HG03521 (cell line): Measurements from ENCODE around the gene MRPS35.
A peak's percentile ranks its signal among the peaks of the same experiment; 100 is the strongest.

Experiments
- ATAC-seq: cut with Tn5 transposase; IDR thresholded peaks from one replicate; pipeline ENCODE4 v1.9.1; 2021; ENCODE audit warnings: mild to moderate bottlenecking, moderate library complexity; ENCODE audit not compliant: unreplicated experiment

MRPS35 gene

DNA sequence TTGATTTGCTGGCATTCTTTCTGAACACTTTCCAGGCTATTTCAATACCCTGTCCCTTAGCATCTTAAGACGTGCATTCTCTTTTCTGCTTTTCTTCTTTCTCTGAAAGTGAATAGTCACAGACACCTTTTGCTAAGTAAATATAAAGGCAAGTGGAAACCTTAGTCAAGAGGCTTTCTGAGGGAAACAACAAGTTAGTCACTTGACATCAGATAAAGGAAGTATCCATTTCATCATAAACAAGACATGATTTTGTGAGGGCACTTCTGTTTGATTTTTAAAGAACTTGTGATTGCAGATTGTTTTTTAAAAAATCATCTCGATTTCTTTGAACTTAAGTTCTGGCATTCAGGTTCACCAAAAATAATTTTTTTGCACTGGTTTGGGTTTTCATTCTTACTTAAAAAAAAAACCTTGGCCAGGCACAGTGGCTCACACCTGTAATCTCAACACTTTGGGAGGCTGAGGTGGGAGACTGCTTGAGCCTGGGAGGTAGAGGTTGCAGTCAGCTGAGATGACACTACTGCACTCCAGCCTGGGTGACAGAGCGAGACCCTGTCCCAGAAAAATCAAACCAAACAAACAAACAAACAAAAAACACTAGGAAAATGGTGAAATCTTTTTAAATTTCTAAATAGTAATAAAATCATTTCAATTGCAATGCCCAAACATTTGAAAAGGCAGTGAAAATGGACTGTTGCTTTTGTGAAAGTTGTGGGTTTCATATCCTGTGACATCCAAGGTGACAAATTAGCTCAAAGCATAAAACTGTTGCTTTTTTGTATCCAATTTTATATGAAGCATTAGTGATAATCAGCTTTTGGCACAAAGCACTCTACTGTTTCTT, 61.1 kb downstream of the MRPS35 start:
- no peak for ATAC-seq

GRCh38 chr12:27772328-27773049, 61.9 kb downstream of the MRPS35 start:
- no peak for ATAC-seq

DNA sequence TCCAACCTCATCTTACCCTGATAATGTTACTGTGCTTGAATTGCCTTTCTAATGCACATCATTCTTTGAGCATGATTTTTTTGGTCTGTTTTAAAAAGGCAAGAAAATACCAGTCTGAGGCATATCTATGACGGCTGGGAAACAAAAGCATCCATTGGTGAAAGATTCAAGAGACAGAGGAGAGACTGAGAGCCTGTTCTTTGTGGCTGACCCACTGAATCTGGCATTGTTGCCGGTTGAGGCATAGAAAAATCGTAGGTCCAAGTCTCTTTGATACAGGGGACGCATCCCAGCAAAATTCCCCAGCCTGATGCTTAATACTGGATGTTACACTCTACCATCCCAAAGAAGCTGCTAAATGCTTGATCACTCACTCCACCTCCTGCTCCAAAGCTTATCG, 66.5 kb downstream of the MRPS35 start:
- no peak for ATAC-seq

GRCh38 chr12:27778206-27778605, 67.6 kb downstream of the MRPS35 start:
- no peak for ATAC-seq

GRCh38 chr12:27779416-27779919, 68.8 kb downstream of the MRPS35 start:
- peak; percentile 42 for ATAC-seq

GRCh38 chr12:27779920-27780611, 69.4 kb downstream of the MRPS35 start, which contains the start of the genes KLHL42 and MANSC4:
KLHL42 (plus strand) TSS chr12:27780233; CDS start chr12:27780331, 98 bp downstream.
MANSC4 (minus strand) TSS chr12:27780236; CDS start chr12:27771276, 8,960 bp downstream.
- peak; percentile 82 for ATAC-seq

GRCh38 chr12:27780612-27781408, 70.2 kb downstream of the MRPS35 start:
- peak; percentile 17 for ATAC-seq

- ATAC-seq = no peak
Observed at GRCh38 chr12:27781680-27782079, 71.0 kb downstream of the MRPS35 start.

DNA sequence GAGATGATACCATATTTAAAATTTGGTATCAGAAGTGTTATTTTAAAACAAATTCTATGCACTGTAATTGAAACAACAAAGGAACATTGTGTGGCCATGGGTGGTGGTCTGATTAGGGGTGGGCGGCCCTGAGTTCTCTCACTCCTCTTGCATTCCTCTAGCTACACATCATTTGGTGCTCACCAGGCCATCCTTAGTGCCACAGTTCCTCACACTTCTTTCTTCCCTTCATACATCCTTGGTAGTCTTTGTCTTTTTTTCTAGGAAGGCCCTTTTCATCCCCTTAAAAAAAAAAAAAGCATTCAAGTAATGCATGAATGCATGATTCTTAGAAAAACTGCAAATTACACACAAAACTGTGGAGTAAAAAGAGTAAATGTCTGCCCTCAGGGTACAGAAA, 71.8 kb downstream of the MRPS35 start:
- ATAC-seq = no peak

GRCh38 chr12:27785882-27786570, 75.4 kb downstream of the MRPS35 start:
- ATAC-seq = no peak

DNA sequence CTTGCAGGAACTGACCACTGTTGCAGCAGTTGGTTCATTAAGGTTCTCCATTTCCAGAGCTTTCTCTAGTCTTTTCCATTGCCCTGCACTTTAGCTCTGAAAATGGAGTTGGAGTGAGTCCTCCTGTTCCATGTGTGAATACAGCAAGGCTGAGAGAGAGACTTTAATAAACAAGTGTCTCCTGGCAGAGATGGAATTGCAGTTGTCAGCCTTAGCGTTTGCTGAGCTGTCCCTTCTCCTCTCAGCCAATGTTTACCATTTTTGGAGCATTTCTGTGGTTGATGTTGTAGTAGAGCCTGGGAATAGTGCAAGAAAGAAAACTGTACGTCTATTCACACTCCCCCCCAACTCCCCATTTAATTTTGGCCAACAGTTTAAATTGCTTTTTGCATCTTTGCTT, 76.9 kb downstream of the MRPS35 start:
- no peak for ATAC-seq

DNA sequence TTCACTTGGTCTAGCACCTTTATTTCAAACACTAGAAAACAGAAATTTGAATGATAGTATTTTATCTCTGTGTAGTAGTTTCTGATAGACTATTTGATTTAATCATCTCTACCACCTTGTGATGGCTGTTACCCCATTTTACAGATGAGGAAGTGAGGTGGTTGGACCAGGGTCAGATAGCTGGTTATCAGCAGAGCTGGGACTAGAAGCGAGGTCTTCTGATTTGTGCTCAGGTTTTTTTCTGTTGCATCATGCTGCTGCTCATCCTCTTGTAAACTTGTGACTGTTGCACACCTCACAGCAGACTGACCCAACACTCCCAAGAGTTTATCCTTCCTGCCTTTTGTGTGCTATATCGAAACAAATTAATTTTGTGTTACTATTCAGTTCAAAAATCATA, 79.5 kb downstream of the MRPS35 start:
- no peak for ATAC-seq

- ATAC-seq = no peak
Observed at GRCh38 chr12:27794818-27795584, 84.4 kb downstream of the MRPS35 start.

DNA sequence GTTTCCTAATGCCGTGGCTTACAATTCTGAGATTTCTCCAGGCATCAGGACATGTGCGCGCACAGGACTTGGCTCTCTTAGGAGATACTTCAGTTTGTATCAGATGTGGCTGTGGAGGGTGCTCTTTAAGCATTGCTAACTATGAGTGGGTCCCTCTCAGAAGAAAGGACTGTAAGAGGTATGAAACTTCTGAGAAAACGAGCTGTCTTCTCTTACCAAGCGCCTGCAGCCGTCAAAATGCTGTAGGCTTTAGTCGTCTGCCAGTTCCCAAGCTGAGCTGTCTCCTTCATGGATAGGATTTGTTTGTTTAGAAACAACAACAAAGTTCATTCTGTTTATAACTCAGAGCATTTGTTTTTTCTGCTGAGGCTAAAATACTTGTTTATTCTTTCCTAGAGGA, 85.5 kb downstream of the MRPS35 start:
- no peak for ATAC-seq

DNA sequence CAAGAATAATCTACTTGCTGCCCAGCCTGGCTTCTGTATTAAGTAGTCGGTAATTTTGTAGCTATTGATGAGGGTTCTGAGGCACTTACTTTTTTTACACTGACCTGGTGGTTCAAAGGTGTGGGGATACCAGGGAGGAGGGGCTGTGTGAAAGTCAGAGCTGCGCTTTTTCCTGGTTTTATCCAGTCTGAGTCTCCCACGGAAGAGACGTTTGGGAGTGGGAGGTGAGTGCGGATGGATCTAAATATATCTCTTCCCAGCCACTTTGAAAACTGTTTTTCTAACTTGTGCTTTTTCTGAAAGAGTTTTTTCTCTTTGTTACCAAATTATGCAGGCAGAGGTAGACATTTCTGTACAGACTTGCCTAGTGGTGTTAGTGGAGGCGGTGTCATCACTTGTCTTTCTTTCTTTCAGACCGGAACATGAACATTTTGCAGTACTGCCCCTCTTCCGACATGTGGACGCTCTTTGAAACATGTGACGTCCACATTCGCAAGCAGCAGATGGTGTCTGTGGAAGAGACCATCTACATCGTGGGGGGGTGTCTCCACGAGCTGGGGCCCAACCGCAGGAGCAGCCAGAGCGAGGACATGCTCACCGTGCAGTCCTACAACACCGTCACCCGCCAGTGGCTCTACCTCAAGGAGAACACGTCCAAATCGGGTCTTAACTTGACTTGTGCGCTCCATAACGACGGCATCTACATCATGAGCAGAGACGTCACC, 86.8 kb downstream of the MRPS35 start:
- ATAC-seq = no peak

- ATAC-seq = no peak
Observed at GRCh38 chr12:27800819-27801218, 90.2 kb downstream of the MRPS35 start.

DNA sequence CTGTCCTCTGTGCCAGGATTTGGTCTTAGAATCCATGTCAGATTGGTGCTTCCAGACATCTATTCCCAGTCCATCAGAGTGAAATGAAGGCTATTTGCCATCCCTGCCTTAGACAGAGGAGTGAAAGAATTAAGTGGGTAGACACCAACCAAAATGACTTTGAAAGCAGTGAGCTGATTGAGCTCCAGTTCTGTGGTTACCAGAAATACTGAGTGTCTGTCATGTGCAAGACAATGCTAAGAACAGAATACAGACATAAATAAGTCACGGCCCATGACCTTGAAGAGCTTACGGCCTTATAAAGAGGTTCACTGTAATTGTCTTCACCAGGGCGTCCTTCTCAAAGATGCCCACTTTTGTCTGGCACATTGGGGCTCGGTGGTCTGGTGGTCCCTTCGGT, 91.0 kb downstream of the MRPS35 start:
- ATAC-seq = no peak

DNA sequence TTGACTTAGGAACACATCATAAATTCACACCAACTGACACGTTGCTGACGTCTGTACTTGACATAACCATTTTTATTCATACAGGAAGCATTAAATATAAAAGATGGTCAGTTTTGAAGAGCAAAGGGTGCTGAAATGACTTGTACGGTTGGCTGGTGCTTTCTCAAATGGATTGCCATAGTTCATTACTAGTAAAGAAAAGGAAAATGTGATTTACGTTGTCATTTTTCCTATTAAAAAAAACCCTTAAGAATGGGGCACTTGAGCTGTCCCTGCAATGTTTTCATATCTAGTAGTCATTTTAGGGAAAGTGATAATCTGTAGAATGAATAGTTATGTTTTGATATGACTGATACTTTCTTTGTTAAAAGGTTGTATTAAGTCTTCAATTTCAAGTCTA, 91.9 kb downstream of the MRPS35 start:
- no peak for ATAC-seq
